SJSA1 (cell line): Measurements from ENCODE around the gene EXOC1. TPM values are rescaled to one million over a fixed set of nuclear protein-coding genes. Genes with fewer than 3 reads are reported as not detected.

Source experiments
- DNase-seq, 2 experiments: peaks; one replicate each; pipeline ENCODE4 v3.0.0-alpha.2; 2015 to 2020; ENCODE audit warnings: low spot score in 2 of 2, low read depth in 1 of 2
- H3K27ac ChIP-seq: fragments of 250-450 bp; sonication (Bioruptor Pico); 2 replicates; pipeline ENCODE4 v1.5.1; 2020; ENCODE audit warnings: mild to moderate bottlenecking, moderate library complexity
- H3K27me3 ChIP-seq: fragments of 250-450 bp; sonication (Bioruptor Pico); replicated peaks from 2 replicates; pipeline ENCODE4 v1.5.1; 2020; ENCODE audit warnings: mild to moderate bottlenecking, moderate library complexity
- H3K36me3 ChIP-seq: fragments of 250-450 bp; sonication (Bioruptor Pico); 2 replicates; pipeline ENCODE4 v1.5.1; 2020; ENCODE audit warnings: mild to moderate bottlenecking
- H3K4me1 ChIP-seq: fragments of 250-450 bp; sonication (Bioruptor Pico); replicated peaks from 2 replicates; pipeline ENCODE4 v1.6.1; 2021; ENCODE audit warnings: mild to moderate bottlenecking
- H3K4me3 ChIP-seq: fragments of 250-450 bp; sonication (Bioruptor Pico); 2 replicates; pipeline ENCODE4 v1.5.1; 2020; ENCODE audit warnings: mild to moderate bottlenecking
- H3K9me3 ChIP-seq: fragments of 250-450 bp; sonication (Bioruptor Pico); replicated peaks from 2 replicates; pipeline ENCODE4 v1.5.1; 2020; ENCODE audit warnings: mild to moderate bottlenecking
- total RNA-seq: library from RNA; depleted of rRNA; stranded (reverse); fragments of >200 nt; shearing (Covaris generic); gene quantifications from 2 replicates; pipeline ENCODE4 v1.2.3, GENCODE V29; 2014; rRNA removed

EXOC1 gene, protein sequence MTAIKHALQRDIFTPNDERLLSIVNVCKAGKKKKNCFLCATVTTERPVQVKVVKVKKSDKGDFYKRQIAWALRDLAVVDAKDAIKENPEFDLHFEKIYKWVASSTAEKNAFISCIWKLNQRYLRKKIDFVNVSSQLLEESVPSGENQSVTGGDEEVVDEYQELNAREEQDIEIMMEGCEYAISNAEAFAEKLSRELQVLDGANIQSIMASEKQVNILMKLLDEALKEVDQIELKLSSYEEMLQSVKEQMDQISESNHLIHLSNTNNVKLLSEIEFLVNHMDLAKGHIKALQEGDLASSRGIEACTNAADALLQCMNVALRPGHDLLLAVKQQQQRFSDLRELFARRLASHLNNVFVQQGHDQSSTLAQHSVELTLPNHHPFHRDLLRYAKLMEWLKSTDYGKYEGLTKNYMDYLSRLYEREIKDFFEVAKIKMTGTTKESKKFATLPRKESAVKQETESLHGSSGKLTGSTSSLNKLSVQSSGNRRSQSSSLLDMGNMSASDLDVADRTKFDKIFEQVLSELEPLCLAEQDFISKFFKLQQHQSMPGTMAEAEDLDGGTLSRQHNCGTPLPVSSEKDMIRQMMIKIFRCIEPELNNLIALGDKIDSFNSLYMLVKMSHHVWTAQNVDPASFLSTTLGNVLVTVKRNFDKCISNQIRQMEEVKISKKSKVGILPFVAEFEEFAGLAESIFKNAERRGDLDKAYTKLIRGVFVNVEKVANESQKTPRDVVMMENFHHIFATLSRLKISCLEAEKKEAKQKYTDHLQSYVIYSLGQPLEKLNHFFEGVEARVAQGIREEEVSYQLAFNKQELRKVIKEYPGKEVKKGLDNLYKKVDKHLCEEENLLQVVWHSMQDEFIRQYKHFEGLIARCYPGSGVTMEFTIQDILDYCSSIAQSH
- 23.8 and 41.7 TPM in 2 replicates for total RNA-seq

DNA sequence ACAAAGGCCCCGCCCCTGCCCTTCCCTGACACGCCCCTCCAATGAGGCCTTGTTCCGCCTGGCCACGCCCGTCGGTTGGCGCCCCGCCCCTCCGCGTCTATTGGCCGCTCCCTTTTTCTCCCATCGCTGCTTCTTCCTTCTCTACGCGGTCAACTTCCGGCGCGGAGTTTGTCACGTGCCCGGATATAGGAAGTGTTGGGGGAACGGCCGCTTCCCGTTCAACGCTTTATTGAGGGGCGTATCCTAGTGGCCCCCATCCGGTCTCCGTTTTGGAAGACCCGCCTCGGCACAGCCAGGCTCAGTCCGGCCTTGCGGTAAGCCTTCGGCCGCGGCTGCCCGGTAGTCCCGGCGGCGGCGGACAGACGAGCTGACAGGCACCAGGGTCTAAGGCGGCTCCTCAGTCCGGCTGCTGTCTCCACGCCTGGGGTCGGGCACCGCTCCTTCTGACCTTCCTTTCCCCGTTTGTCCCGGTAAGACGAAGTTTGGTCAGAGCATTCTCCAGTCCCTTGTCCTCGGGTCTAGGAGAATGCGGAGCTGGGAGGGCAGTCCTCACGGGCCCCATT is at the start of gene EXOC1:
TSS of gene EXOC1 (plus strand) at position 165 of the 563 bp plus-strand sequence. CDS start 4,676 bp downstream, outside the sequence.
- Histone ChIP-seq H3K4me1 (peaks cover 7% of the 10 kb centered on the region), H3K36me3 (0 out of 2 replicates have a peak, but pooled peaks cover 5% of the 10 kb centered on the region), H3K27me3 (no peaks in the 10 kb centered on the region), H3K27ac (peak within 1 kb of the TSS; percentile 60), H3K9me3 (no peaks in the 10 kb centered on the region), H3K4me3 (peak within 1 kb of the TSS; percentile 73)
- peak; percentile 95 to 98 for DNase-seq

DNA sequence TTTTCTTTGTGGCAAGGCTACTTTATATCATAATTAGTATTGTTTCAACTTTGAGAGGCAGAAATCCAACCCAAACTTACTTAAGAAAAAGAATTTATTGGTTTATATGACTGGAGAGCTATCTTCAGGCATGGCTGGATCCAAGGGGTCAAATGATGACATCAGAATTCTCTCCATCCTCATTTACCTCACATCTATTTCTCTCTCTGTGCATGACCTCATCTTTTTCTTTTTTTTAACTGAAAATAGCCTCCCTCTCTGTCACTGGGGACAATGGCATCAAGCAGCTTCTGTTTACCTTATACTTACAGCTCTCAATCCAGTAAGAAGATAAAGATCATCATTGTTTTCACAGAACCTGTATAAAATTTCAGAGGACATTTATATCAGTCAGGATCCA is 45.9 kb upstream of the EXOC1 start:
- Histone ChIP-seq H3K9me3 (no peaks in the 10 kb centered on the region), H3K4me3 (no peak overlapping the region), H3K27me3 (no peaks in the 10 kb centered on the region; the same call in 1 of the 2 replicates), H3K4me1 (no peaks in the 10 kb centered on the region), H3K27ac (no peak overlapping the region), H3K36me3 (no peaks in the 10 kb centered on the region)
- no peak for DNase-seq

DNA sequence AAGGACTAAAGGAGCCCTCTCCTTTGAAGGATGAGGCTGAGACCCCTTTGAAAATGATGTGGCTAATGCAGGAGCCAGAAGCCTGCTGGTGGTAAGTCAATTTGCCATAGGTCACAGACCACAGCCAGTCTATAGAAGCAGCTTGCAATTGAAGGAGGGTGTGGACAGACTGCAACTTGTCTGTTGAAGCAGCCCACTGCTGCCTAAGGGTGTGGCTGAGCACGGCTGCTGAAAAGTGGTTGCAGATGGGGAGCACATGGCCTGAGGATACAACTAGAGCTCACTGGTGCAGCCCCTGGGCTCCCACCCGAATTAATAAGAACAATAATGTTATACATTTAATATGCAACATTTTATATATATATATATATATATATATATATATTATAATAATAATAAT is 45.3 kb upstream of the EXOC1 start:
- Histone ChIP-seq H3K27me3 (no peaks in the 10 kb centered on the region; the same call in 1 of the 2 replicates), H3K4me3 (no peak overlapping the region)
- DNase-seq, result no peak

DNA sequence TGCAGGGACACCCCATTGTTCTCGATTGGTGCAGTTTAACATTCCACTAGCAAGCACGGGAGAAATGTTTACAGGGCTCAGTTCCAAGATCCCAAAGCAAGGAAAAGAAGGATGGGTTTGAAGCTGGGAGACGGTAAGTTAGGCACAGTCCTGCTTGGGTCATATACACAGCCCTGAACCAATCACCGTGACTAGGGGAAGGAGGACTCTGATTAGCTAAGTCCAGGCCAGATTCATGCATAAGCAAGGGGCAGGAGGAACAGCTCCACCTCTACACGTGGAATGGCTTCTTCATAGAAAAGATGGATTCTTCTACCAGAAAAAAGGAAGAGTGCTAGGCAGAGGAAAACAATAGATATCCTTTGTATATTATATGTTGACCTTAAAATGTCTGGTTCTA is 44.8 kb upstream of the EXOC1 start:
- no peaks in the 10 kb centered on the region for H3K36me3 ChIP-seq
- no peaks in the 10 kb centered on the region; the same call in 1 of the 2 replicates for H3K27me3 ChIP-seq
- no peaks in the 10 kb centered on the region for H3K4me1 ChIP-seq
- H3K4me3 ChIP-seq, result no peak overlapping the region
- H3K9me3 ChIP-seq, result no peaks in the 10 kb centered on the region
- no peak for DNase-seq
- no peak overlapping the region for H3K27ac ChIP-seq

More for the DNA sequence above, 45.3 kb upstream of the EXOC1 start:
- no peaks in the 10 kb centered on the region for H3K4me1 ChIP-seq
- no peaks in the 10 kb centered on the region for H3K9me3 ChIP-seq
- no peak overlapping the region for H3K27ac ChIP-seq
- H3K36me3 ChIP-seq, result no peaks in the 10 kb centered on the region

DNA sequence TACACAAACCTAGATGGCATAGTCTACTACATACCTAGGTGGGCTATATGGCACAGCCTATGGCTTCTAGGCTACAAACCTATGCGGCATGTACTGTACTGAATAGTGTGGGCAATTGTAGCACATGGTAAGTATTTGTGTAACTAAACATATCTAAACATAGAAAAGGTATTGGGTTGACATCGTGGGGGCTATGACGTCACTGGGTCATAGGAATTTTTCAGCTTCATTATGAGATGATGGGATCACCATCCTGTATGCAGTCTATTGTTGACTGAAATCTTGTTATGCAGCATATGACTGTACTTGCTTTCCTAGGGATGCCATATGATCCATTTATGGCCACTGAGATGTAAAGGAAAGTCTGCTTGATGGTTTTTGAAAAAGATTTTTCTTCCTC is 35.8 kb upstream of the EXOC1 start:
- H3K27me3 ChIP-seq, result peaks cover 19% of the 10 kb centered on the region
- DNase-seq, result no peak
- no peaks in the 10 kb centered on the region for H3K36me3 ChIP-seq

DNA sequence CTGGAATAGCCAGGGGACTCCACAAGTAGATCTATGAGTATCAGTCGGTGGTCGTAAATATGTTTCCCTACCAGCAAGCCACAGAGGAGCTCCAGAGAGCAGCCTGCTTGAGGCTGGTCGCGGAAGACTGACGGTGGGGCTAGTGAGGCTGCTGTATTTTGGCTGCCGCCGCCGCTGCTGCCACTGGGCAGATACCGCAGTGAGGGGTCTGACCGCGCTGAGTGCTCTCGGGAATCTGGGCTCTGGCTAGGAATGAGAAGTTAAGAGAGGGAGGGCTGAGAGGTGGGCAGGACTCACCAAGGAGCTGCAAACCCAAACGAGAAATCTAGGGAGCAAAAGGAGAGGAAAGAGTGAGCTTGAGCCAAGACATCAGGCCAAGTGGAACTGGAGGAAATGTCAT is 33.8 kb upstream of the EXOC1 start, which contains the start of gene EXOC1L:
TSS of gene EXOC1L (plus strand) at position 157 of the 400 bp plus-strand sequence. CDS start at position 394, 237 bp downstream.
- Histone ChIP-seq H3K27ac (no peak within 1 kb of the TSS), H3K36me3 (no peaks in the 10 kb centered on the region), H3K4me1 (no peaks in the 10 kb centered on the region), H3K4me3 (no peak within 1 kb of the TSS), H3K27me3 (peaks cover 19% of the 10 kb centered on the region), H3K9me3 (no peaks in the 10 kb centered on the region)
- DNase-seq, result peak in 1 of 2 experiments; percentile 7

More for the DNA sequence above, 35.8 kb upstream of the EXOC1 start:
- Histone ChIP-seq H3K27ac (no peak overlapping the region), H3K9me3 (no peaks in the 10 kb centered on the region), H3K4me3 (no peak overlapping the region), H3K4me1 (no peaks in the 10 kb centered on the region)

DNA sequence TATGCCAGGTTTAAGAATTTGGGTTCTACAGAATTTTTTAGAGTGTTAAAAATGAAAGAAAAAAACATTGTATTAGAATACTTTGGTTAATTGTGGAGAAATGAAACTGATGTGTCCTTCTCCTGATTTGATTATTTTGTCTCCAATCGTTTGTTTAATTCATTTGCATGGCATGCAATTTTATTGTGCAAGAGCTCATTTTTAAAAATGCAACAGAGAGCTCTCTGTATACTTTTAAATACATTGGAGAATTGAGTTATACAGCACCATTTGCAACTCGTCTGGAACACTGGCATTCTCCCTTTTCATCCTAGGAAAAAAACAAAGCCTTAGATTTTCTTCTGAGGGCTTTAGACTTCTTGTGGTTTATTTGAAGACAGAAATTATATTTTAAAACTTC is 33.2 kb upstream of the EXOC1 start:
- Histone ChIP-seq H3K27ac (no peak overlapping the region), H3K36me3 (no peaks in the 10 kb centered on the region), H3K4me3 (no peak overlapping the region), H3K27me3 (peaks cover 19% of the 10 kb centered on the region), H3K4me1 (no peaks in the 10 kb centered on the region), H3K9me3 (no peaks in the 10 kb centered on the region)
- no peak for DNase-seq

DNA sequence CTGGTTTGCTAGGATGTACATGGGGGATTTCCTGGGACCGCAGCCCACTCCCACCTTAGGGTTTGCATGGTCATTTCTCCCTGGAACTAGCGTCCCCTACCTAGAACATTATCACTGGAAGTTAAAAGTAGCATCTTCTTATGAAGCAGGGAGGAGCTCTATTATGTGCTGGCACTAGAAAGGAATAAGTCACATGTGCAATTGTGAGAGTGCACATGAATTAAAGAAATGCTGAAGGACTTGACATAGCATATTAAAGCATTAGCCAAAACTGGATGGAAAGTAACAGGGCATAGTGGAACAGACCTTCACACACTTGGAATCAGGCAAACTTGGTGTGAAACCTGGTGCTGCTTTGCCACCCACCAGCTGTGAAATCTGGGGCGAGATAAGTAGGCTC is 31.1 kb upstream of the EXOC1 start:
- Histone ChIP-seq H3K27ac (no peak overlapping the region), H3K27me3 (peaks cover 19% of the 10 kb centered on the region), H3K4me1 (no peaks in the 10 kb centered on the region), H3K4me3 (no peak overlapping the region), H3K9me3 (no peaks in the 10 kb centered on the region), H3K36me3 (no peaks in the 10 kb centered on the region)
- no peak for DNase-seq

DNA sequence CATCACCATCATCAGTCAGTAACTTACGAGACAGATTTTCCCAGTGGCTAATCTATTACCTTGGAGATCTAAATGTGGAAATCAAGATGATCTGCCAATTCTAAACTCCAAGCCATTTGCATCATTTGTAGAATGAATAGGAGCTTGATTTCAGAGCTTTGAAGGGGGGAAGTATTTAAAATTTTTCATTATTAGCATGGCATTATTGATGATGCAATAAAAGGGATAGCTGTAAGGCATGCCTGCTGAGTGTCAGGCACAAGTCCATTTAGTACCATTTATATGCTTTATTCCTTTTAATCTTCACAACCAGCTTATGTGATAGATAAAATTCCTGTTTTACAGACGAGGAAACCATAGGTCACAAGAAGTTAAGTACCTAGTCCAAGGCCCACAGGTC is 28.6 kb upstream of the EXOC1 start:
- H3K36me3 ChIP-seq, result no peaks in the 10 kb centered on the region
- H3K4me1 ChIP-seq, result no peaks in the 10 kb centered on the region
- H3K4me3 ChIP-seq, result no peak overlapping the region
- peaks cover 11% of the 10 kb centered on the region for H3K27me3 ChIP-seq
- DNase-seq, result no peak
- H3K27ac ChIP-seq, result no peak overlapping the region
- no peaks in the 10 kb centered on the region for H3K9me3 ChIP-seq

DNA sequence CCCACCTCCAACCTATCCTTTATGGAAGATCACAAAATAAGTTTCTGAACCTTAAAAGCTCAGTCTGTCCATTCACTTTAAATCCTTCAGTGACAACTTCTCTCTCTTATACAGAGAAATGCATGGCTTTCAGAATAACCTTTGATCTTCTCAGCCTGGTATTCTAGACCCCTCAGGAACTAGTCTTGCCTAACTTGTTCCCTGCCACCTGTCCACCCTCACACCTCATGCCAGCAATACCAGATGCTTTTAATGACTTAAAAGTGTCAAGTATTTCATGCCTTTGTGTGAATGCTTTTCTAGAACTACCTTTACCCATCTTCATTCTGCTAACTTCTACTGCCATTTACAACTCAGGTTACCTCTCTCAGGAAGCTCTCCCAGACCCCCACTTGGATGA is 26.5 kb upstream of the EXOC1 start:
- Histone ChIP-seq H3K27me3 (no peaks in the 10 kb centered on the region), H3K4me1 (no peaks in the 10 kb centered on the region), H3K4me3 (no peak overlapping the region), H3K9me3 (no peaks in the 10 kb centered on the region), H3K36me3 (no peaks in the 10 kb centered on the region), H3K27ac (no peak overlapping the region)
- DNase-seq, result no peak

DNA sequence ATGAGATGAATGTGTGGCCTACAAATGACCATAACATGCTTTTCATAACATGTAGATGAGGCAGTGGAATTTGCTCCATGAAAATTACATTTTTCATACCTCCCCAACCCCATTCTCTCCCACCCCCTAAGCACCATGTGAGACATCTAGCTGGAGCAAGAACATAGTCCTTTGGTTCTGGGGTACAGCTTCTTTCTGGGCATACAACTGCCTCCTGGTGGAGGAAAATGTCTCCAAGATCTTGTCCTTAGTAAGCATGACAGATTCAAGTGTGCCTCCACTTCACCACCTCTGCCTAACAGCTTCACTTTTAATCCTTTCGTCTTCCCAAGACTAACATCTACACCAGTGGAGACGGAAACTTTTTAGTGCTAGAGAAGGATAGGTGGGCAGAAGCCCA is 25.9 kb upstream of the EXOC1 start:
- no peaks in the 10 kb centered on the region for H3K27me3 ChIP-seq
- no peak for DNase-seq
- H3K27ac ChIP-seq, result no peak overlapping the region
- no peaks in the 10 kb centered on the region for H3K4me1 ChIP-seq
- no peaks in the 10 kb centered on the region for H3K36me3 ChIP-seq
- H3K9me3 ChIP-seq, result no peaks in the 10 kb centered on the region
- H3K4me3 ChIP-seq, result no peak overlapping the region

DNA sequence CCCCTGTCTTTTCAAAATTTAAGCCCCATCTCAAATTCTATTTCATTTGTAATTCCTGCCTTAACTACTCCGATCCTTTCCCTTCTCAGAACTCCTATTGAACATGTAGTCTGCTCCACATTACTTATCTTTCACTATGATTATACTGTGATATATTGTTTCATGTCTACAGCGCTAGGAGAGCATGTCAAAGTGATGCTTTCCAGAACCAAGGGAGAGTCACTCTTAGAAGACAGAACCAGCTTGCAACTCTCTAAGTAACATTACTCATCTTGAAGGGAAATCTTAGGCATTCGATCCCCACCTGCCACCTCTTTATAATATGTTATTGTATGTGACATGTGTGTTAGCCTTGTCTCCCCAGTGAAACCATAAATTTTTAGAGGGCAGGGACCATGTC is 23.4 kb upstream of the EXOC1 start:
- DNase-seq, result no peak
- Histone ChIP-seq H3K27ac (no peak overlapping the region), H3K4me1 (no peaks in the 10 kb centered on the region), H3K36me3 (no peaks in the 10 kb centered on the region), H3K4me3 (no peak overlapping the region), H3K9me3 (no peaks in the 10 kb centered on the region), H3K27me3 (no peaks in the 10 kb centered on the region; the same call in 1 of the 2 replicates)

DNA sequence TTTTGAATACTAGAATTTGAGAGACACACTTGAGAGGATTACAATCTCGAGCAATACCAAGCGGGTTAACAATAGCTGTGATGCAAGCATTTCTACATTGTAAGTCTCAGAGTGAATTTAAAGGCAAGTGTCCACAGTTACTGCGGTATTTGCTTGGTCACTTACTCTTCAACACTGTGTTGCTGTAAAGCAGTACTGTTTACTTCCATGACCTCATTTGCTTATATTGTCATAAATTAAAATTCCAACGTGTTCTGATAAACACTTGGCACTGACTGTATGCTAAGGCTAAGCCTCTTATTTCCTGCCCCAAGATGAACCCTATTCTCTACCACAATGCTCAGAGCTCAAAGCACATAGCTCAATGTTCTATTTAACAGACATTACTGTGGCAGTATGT is 22.7 kb upstream of the EXOC1 start:
- no peaks in the 10 kb centered on the region for H3K36me3 ChIP-seq
- peak in 1 of 2 experiments; percentile 48 for DNase-seq

More for the DNA sequence above, 22.7 kb upstream of the EXOC1 start:
- no peaks in the 10 kb centered on the region for H3K9me3 ChIP-seq
- no peaks in the 10 kb centered on the region for H3K4me1 ChIP-seq
- no peak overlapping the region for H3K27ac ChIP-seq
- no peak overlapping the region for H3K4me3 ChIP-seq
- H3K27me3 ChIP-seq, result no peaks in the 10 kb centered on the region; the same call in 1 of the 2 replicates
